ENCODE results near the gene USP47. TPM values are rescaled to one million over a fixed set of nuclear protein-coding genes. Genes with fewer than 3 reads are reported as not detected.

The USP47 gene
- total and polyA plus RNA-seq, 7 donors: 10.6 to 105 (median 84.9) TPM

- TF ChIP-seq POLR2A (IDR thresholded peaks at IDR 0.05) (no peak), POLR2AphosphoS5 (IDR thresholded peaks at IDR 0.05) (no peak), CTCF (IDR thresholded peaks at IDR 0.05) (no peak), EP300 (IDR thresholded peaks at IDR 0.05) (no peak)
- intact Hi-C loops (cut with DNase I): loop anchor here (5.0 kb wide), 1 partner anchor 66 kb away; no protein-coding TSS in a partner anchor
- Histone ChIP-seq H3K27ac (peak overlapping the region; percentile 62 to 87 (median 82)), H3K4me1 (peaks cover 0 to 85% (median 82%) of the 10 kb centered on the region in 4 donors), H3K9me3 (no peaks in the 10 kb centered on the region), H3K36me3 (no peaks in the 10 kb centered on the region), H3K4me3 (no peak overlapping the region), H3K27me3 (no peaks in the 10 kb centered on the region)
- 75% methylated on average over 6 of the region's 6 CpGs for WGBS, 2 donors
- no peak for DNase-seq
Observed at GRCh38 chr11:11976481-11977127, 134.8 kb downstream of the USP47 start.

GRCh38 chr11:11977206-11977938 lies 135.6 kb downstream of the USP47 start:
- H3K9me3 ChIP-seq: no peaks in the 10 kb centered on the region
- peaks cover 0 to 77% (median 75%) of the 10 kb centered on the region in 4 donors for H3K4me1 ChIP-seq
- H3K36me3 ChIP-seq: no peaks in the 10 kb centered on the region
- 62 to 67% methylated on average over 10 of the region's 10 CpGs for WGBS, 2 donors
- intact Hi-C loops (cut with DNase I): loop anchor here (5.0 kb wide), 1 partner anchor 65 kb away; no protein-coding TSS in a partner anchor
- peak; percentile 93 for DNase-seq
- H3K4me3 ChIP-seq: no peak overlapping the region
- peak overlapping the region; percentile 62 to 87 (median 82) for H3K27ac ChIP-seq
- no peak for TF ChIP-seq POLR2A (IDR thresholded peaks at IDR 0.05)
- peak in 3 of 4 donors; percentile 29 to 50 (median 37) for TF ChIP-seq POLR2AphosphoS5 (IDR thresholded peaks at IDR 0.05)
- no peak for TF ChIP-seq CTCF (IDR thresholded peaks at IDR 0.05)
- no peak for TF ChIP-seq EP300 (IDR thresholded peaks at IDR 0.05)
- no peaks in the 10 kb centered on the region for H3K27me3 ChIP-seq

GRCh38 chr11:11978098-11978637 lies 136.4 kb downstream of the USP47 start:
- Histone ChIP-seq H3K27ac (peak overlapping the region; percentile 68 to 87 (median 82)), H3K4me3 (no peak overlapping the region), H3K4me1 (peaks cover 0 to 69% (median 67%) of the 10 kb centered on the region in 4 donors), H3K36me3 (no peaks in the 10 kb centered on the region), H3K9me3 (no peaks in the 10 kb centered on the region), H3K27me3 (no peaks in the 10 kb centered on the region)
- WGBS, 2 donors: 89 to 93% methylated on average over 4 of the region's 4 CpGs
- TF ChIP-seq EP300 (IDR thresholded peaks at IDR 0.05) (no peak), CTCF (IDR thresholded peaks at IDR 0.05) (no peak), POLR2A (IDR thresholded peaks at IDR 0.05) (no peak), POLR2AphosphoS5 (IDR thresholded peaks at IDR 0.05) (no peak)
- DNase-seq: no peak
- intact Hi-C loops (cut with DNase I): loop anchor here (5.0 kb wide), 1 partner anchor 64 kb away; no protein-coding TSS in a partner anchor

- Histone ChIP-seq H3K36me3 (no peaks in the 10 kb centered on the region), H3K9me3 (no peaks in the 10 kb centered on the region), H3K4me1 (peaks cover 0 to 61% (median 59%) of the 10 kb centered on the region in 4 donors), H3K4me3 (no peak overlapping the region), H3K27ac (peak overlapping the region; percentile 68 to 87 (median 82)), H3K27me3 (no peaks in the 10 kb centered on the region)
- 75 to 81% methylated on average over 13 of the region's 13 CpGs for WGBS, 2 donors
- intact Hi-C loops (cut with DNase I): loop anchor here (5.0 kb wide), 1 partner anchor 63 kb away; no protein-coding TSS in a partner anchor
- peak in 3 of 4 donors; percentile 8 to 29 (median 16) for TF ChIP-seq POLR2AphosphoS5 (IDR thresholded peaks at IDR 0.05)
- no peak for TF ChIP-seq CTCF (IDR thresholded peaks at IDR 0.05)
- no peak for TF ChIP-seq EP300 (IDR thresholded peaks at IDR 0.05)
- DNase-seq: peak; percentile 94
Observed at GRCh38 chr11:11978792-11979487, 137.2 kb downstream of the USP47 start.
